ENCODE data around the gene SPEF2. TPM values are rescaled to one million over a fixed set of nuclear protein-coding genes. Genes with fewer than 3 reads are reported as not detected.

Gene SPEF2
- total RNA-seq, 1 donor from 2014 or later, result 3.4 TPM

- Histone ChIP-seq H4K20me1 (ENCODE audit: insufficient read depth, low read length) (no peaks in the 10 kb centered on the region), H3K36me3 (ENCODE audit: insufficient read depth, low read length) (no peaks in the 10 kb centered on the region), H3K9me3 (ENCODE audit: insufficient read depth, low read depth, low read length) (no peaks in the 10 kb centered on the region), H3K4me3 (ENCODE audit: insufficient read depth, low read depth, low read length) (no peak overlapping the region), H3K4me1 (ENCODE audit: insufficient read depth, low read length) (no peaks in the 10 kb centered on the region), H3K27ac (ENCODE audit: low read depth, low read length) (no peak overlapping the region), H2AFZ (ENCODE audit: low read depth, low read length) (no peak overlapping the region), H3K79me2 (ENCODE audit: insufficient read depth, low read length) (no peaks in the 10 kb centered on the region), H3K9ac (ENCODE audit: low read length) (no peak overlapping the region), H3K4me2 (ENCODE audit: low read length) (no peak overlapping the region), H3K27me3 (ENCODE audit: insufficient read depth, low read length) (no peaks in the 10 kb centered on the region)
- no peaks in the 10 kb centered on the region for H3K27me3 Mint-ChIP-seq (ENCODE audit: low read depth, unreplicated experiment)
- DNase-seq (ENCODE audit: low read depth) (peak; percentile 51), FAIRE-seq (no peak)
- H3K36me3 Mint-ChIP-seq (ENCODE audit: low read depth, unreplicated experiment), result no peaks in the 10 kb centered on the region
- no peaks in the 10 kb centered on the region for H3K9me3 Mint-ChIP-seq (ENCODE audit: unreplicated experiment)
- peaks cover 11% of the 10 kb centered on the region for H3K4me1 Mint-ChIP-seq (ENCODE audit: low read depth, unreplicated experiment)
- TF ChIP-seq CTCF (IDR thresholded peaks at IDR 0.05; ENCODE audit: insufficient read depth, low read depth, low read length), result no peak
- TF ChIP-seq EZH2 (IDR thresholded peaks at IDR 0.05; ENCODE audit: insufficient read depth, low read length), result no peak
- no peak overlapping the region for H3K27ac Mint-ChIP-seq (ENCODE audit: unreplicated experiment)
- no peak overlapping the region for H3K4me3 Mint-ChIP-seq (ENCODE audit: unreplicated experiment)
These were observed 39.1 kb downstream of the SPEF2 start for GRCh38 chr5:35656721-35657120.

DNA sequence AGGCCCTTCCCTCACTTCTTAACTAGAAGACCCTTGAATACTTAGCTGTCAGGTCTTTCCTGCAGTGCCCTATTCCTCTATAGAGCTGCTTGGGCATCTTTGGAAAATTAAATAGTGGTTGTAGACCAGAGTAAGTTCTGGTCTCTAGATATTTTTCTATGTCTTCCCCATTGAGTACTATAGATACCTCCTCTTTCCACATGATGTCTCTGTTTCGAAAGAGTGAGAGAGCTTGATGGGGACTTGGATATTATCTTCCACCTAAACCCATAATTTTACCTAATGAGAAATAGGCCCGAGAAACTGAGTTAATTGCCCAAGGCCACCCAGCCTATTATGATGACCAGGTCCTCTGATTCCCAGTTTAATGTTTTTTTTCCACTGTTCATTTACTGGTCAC, 40.2 kb downstream of the SPEF2 start:
- FAIRE-seq (no peak), DNase-seq (ENCODE audit: low read depth) (no peak)
- Histone ChIP-seq H3K4me2 (ENCODE audit: low read length) (no peak overlapping the region), H3K4me3 (ENCODE audit: insufficient read depth, low read depth, low read length) (no peak overlapping the region), H2AFZ (ENCODE audit: low read depth, low read length) (no peak overlapping the region), H3K79me2 (ENCODE audit: insufficient read depth, low read length) (no peaks in the 10 kb centered on the region), H3K4me1 (ENCODE audit: insufficient read depth, low read length) (no peaks in the 10 kb centered on the region), H3K9me3 (ENCODE audit: insufficient read depth, low read depth, low read length) (no peaks in the 10 kb centered on the region), H3K36me3 (ENCODE audit: insufficient read depth, low read length) (no peaks in the 10 kb centered on the region), H3K27ac (ENCODE audit: low read depth, low read length) (no peak overlapping the region), H3K27me3 (ENCODE audit: insufficient read depth, low read length) (no peaks in the 10 kb centered on the region), H3K9ac (ENCODE audit: low read length) (no peak overlapping the region), H4K20me1 (ENCODE audit: insufficient read depth, low read length) (no peaks in the 10 kb centered on the region)
- Mint-ChIP-seq H3K9me3 (ENCODE audit: unreplicated experiment) (no peaks in the 10 kb centered on the region), H3K27me3 (ENCODE audit: low read depth, unreplicated experiment) (no peaks in the 10 kb centered on the region), H3K4me3 (ENCODE audit: unreplicated experiment) (no peak overlapping the region), H3K4me1 (ENCODE audit: low read depth, unreplicated experiment) (peaks cover 11% of the 10 kb centered on the region), H3K36me3 (ENCODE audit: low read depth, unreplicated experiment) (no peaks in the 10 kb centered on the region), H3K27ac (ENCODE audit: unreplicated experiment) (no peak overlapping the region)
- TF ChIP-seq EZH2 (IDR thresholded peaks at IDR 0.05; ENCODE audit: insufficient read depth, low read length) (no peak), CTCF (IDR thresholded peaks at IDR 0.05; ENCODE audit: insufficient read depth, low read depth, low read length) (no peak)

DNA sequence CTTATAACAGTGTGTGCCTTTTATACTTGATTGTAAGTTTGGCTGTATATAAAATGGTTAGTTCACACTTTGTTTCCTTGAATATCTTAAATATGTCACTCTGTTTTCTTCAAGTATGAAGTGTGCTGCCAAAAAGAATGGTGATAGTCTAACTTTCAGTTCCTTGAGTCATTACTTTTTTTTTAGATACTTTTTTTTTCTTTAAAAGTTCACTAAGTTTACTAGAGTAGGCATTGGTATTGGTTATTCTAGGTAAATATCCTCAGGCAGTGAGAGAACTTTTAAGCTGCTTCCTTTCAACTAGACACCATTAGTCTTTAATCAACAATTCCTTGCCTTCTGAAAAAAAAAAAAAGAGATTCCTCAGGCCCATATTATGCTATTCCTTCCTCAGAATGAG, 41.9 kb downstream of the SPEF2 start:
- Mint-ChIP-seq H3K4me1 (ENCODE audit: low read depth, unreplicated experiment) (peaks cover 11% of the 10 kb centered on the region), H3K4me3 (ENCODE audit: unreplicated experiment) (no peak overlapping the region), H3K9me3 (ENCODE audit: unreplicated experiment) (peaks cover 2% of the 10 kb centered on the region), H3K27ac (ENCODE audit: unreplicated experiment) (no peak overlapping the region), H3K27me3 (ENCODE audit: low read depth, unreplicated experiment) (no peaks in the 10 kb centered on the region), H3K36me3 (ENCODE audit: low read depth, unreplicated experiment) (no peaks in the 10 kb centered on the region)
- Histone ChIP-seq H2AFZ (ENCODE audit: low read depth, low read length) (no peak overlapping the region), H3K4me3 (ENCODE audit: insufficient read depth, low read depth, low read length) (no peak overlapping the region), H3K79me2 (ENCODE audit: insufficient read depth, low read length) (no peaks in the 10 kb centered on the region), H3K27ac (ENCODE audit: low read depth, low read length) (no peak overlapping the region), H3K36me3 (ENCODE audit: insufficient read depth, low read length) (no peaks in the 10 kb centered on the region), H4K20me1 (ENCODE audit: insufficient read depth, low read length) (no peaks in the 10 kb centered on the region), H3K9ac (ENCODE audit: low read length) (no peak overlapping the region), H3K4me2 (ENCODE audit: low read length) (no peak overlapping the region), H3K27me3 (ENCODE audit: insufficient read depth, low read length) (no peaks in the 10 kb centered on the region), H3K9me3 (ENCODE audit: insufficient read depth, low read depth, low read length) (no peaks in the 10 kb centered on the region), H3K4me1 (ENCODE audit: insufficient read depth, low read length) (no peaks in the 10 kb centered on the region)
- TF ChIP-seq CTCF (IDR thresholded peaks at IDR 0.05; ENCODE audit: insufficient read depth, low read depth, low read length) (no peak), EZH2 (IDR thresholded peaks at IDR 0.05; ENCODE audit: insufficient read depth, low read length) (no peak)
- DNase-seq (ENCODE audit: low read depth) (no peak), FAIRE-seq (no peak)

All from astrocyte (in vitro differentiated cells and primary cell).